HFFc6 (cell line): ENCODE measurements around the gene SIGLEC10. TPM values are rescaled to one million over a fixed set of nuclear protein-coding genes. Genes with fewer than 3 reads are reported as not detected.

ENCODE experiments used
- DNase-seq: peaks from one replicate; pipeline ENCODE4 v3.0.0-alpha.2; 2018
- H3K27ac Mint-ChIP-seq: 2 replicates; pipeline ENCODE4 v1.8.0; 2020; ENCODE audit warnings: mild to moderate bottlenecking, mixed read lengths
- H3K27me3 Mint-ChIP-seq: 2 replicates; pipeline ENCODE4 v1.8.0; 2021; ENCODE audit warnings: mild to moderate bottlenecking, moderate library complexity, mixed read lengths; ENCODE audit not compliant: insufficient read depth
- H3K36me3 Mint-ChIP-seq: 2 replicates; pipeline ENCODE4 v1.8.0; 2021; ENCODE audit warnings: low read depth, mixed read lengths
- H3K4me1 Mint-ChIP-seq: 2 replicates; pipeline ENCODE4 v1.8.0; 2020; ENCODE audit warnings: low read depth, mixed read lengths
- H3K4me3 Mint-ChIP-seq: 2 replicates; pipeline ENCODE4 v1.8.0; 2020; ENCODE audit warnings: mild to moderate bottlenecking, moderate library complexity, mixed read lengths
- H3K9me3 Mint-ChIP-seq: 2 replicates; pipeline ENCODE4 v1.8.0; 2020; ENCODE audit warnings: mild to moderate bottlenecking, mixed read lengths
- CTCF ChIP-seq: fragments of 200-600 bp; sonication (generic); IDR thresholded peaks from 2 replicates; pipeline ENCODE4 v1.5.0; 2021; ENCODE audit warnings: antibody characterized with exemption, mild to moderate bottlenecking
- total RNA-seq, 6 experiments: library from RNA; stranded (reverse); fragmentation: NEBNext Ultra II Directional; extraction: Animal tissue kit (Norgen Biotek cat#: 25700); gene quantifications; 2 replicates in 1 of 6; 3 replicates in 5 of 6; pipeline ENCODE4 v1.2.3, GENCODE V29; 2021

The SIGLEC10 gene
- total RNA-seq, 6 experiments from 2014 or later: not detected

GRCh38 chr19:51366389-51367254 is 50.8 kb downstream of the SIGLEC10 start:
- H3K27me3 Mint-ChIP-seq: peaks cover 12% of the 10 kb centered on the region
- peaks cover 44% of the 10 kb centered on the region for H3K4me1 Mint-ChIP-seq
- peaks cover 5% of the 10 kb centered on the region; the same call in 1 of the 2 replicates for H3K36me3 Mint-ChIP-seq
- H3K4me3 Mint-ChIP-seq: peak overlapping the region; percentile 97
- TF ChIP-seq CTCF: no peak
- no peaks in the 10 kb centered on the region for H3K9me3 Mint-ChIP-seq
- H3K27ac Mint-ChIP-seq: peak overlapping the region; percentile 97
- peak; percentile 98 for DNase-seq

- Mint-ChIP-seq H3K9me3 (no peaks in the 10 kb centered on the region), H3K4me1 (peaks cover 44% of the 10 kb centered on the region), H3K27ac (peak within 1 kb of the TSS; percentile 97), H3K4me3 (peak within 1 kb of the TSS; percentile 97), H3K27me3 (peaks cover 6% of the 10 kb centered on the region), H3K36me3 (peaks cover 5% of the 10 kb centered on the region; the same call in 1 of the 2 replicates)
- TF ChIP-seq CTCF: no peak
- no peak for DNase-seq
Observed at GRCh38 chr19:51365965-51366388, 51.5 kb downstream of the SIGLEC10 start, which contains the start of gene ETFB. Gene ETFB (minus strand): TSS chr19:51366388. CDS start chr19:51366326, 62 bp downstream.

GRCh38 chr19:51365211-51365964 is 52.1 kb downstream of the SIGLEC10 start:
- Mint-ChIP-seq H3K4me1 (peaks cover 44% of the 10 kb centered on the region), H3K4me3 (peak overlapping the region; percentile 97), H3K27ac (peak overlapping the region; percentile 97), H3K9me3 (no peaks in the 10 kb centered on the region), H3K27me3 (peaks cover 2% of the 10 kb centered on the region), H3K36me3 (peaks cover 5% of the 10 kb centered on the region; the same call in 1 of the 2 replicates)
- no peak for TF ChIP-seq CTCF
- DNase-seq: peak; percentile 32

- Mint-ChIP-seq H3K27ac (peak overlapping the region; percentile 98), H3K36me3 (peaks cover 5% of the 10 kb centered on the region; the same call in 1 of the 2 replicates), H3K4me3 (peak overlapping the region; percentile 67), H3K27me3 (no peaks in the 10 kb centered on the region), H3K4me1 (peaks cover 48% of the 10 kb centered on the region), H3K9me3 (no peaks in the 10 kb centered on the region)
- peak; percentile 6 for DNase-seq
- no peak for TF ChIP-seq CTCF
Observed at GRCh38 chr19:51364200-51365106, 53.0 kb downstream of the SIGLEC10 start.

GRCh38 chr19:51361239-51361638 is 56.2 kb downstream of the SIGLEC10 start:
- TF ChIP-seq CTCF: no peak
- Mint-ChIP-seq H3K4me1 (peaks cover 50% of the 10 kb centered on the region), H3K27ac (no peak overlapping the region), H3K9me3 (no peaks in the 10 kb centered on the region), H3K36me3 (peaks cover 11% of the 10 kb centered on the region), H3K27me3 (no peaks in the 10 kb centered on the region; the same call in 1 of the 2 replicates), H3K4me3 (no peak overlapping the region)
- DNase-seq: no peak
